A549 treated with RU486 at 1 μM for 4 hours (cell line): ENCODE data around the gene XDH. TPM values are rescaled to one million over a fixed set of nuclear protein-coding genes. Genes with fewer than 3 reads are reported as not detected.

Source experiments
- total RNA-seq: library from RNA; stranded (reverse); fragments of 200-300 nt; extraction: Qiagen RNA extraction; gene quantifications from 5 replicates; pipeline ENCODE4 v1.2.3, GENCODE V29; 2022; ENCODE audit warnings: low read depth

The XDH gene
- total RNA-seq = 1.4 to 2.4 TPM (median 1.5 TPM) in 5 replicates

GRCh38 chr2:31414601-31415241 lies at the start of gene XDH:
XDH (minus strand) TSS chr2:31414742; CDS start chr2:31414666, 76 bp downstream.

Other genes starting within 250 kb of the XDH start
- gene CAPN14, start 197.2 kb downstream of the XDH start, total RNA-seq = 0.03 to 0.07 TPM (median 0.05 TPM) in 3 of 5 replicates, not detected in the others
- gene EHD3, start 180.6 kb downstream of the XDH start, total RNA-seq = 8.5 to 10.6 TPM (median 9.1 TPM) in 5 replicates
- 0.02 TPM in 2 of 5 replicates, not detected in the others for gene SRD5A2, start 166.2 kb upstream of the XDH start, total RNA-seq